ENCODE results near the gene HOXA9.

- TF ChIP-seq ARNTL (CRISPR knock-in tag; IDR thresholded peaks at IDR 0.05; ENCODE audit: borderline replicate concordance, low read depth), result no peak
- TF ChIP-seq ZFP3 (CRISPR knock-in tag; IDR thresholded peaks at IDR 0.05), result no peak
- no peak for TF ChIP-seq RARB (CRISPR knock-in tag; IDR thresholded peaks at IDR 0.05)
- no peak for TF ChIP-seq BACH2 (CRISPR knock-in tag; IDR thresholded peaks at IDR 0.05; ENCODE audit: borderline replicate concordance)
- TF ChIP-seq ISL1 (CRISPR knock-in tag; IDR thresholded peaks at IDR 0.05), result no peak
- no peak for TF ChIP-seq TCF4 (CRISPR knock-in tag; IDR thresholded peaks at IDR 0.05; ENCODE audit: borderline replicate concordance)
- no peak for TF ChIP-seq ZNF70 (CRISPR knock-in tag; IDR thresholded peaks at IDR 0.05)
- no peak for TF ChIP-seq CREB5 (CRISPR knock-in tag; IDR thresholded peaks at IDR 0.05; ENCODE audit: low read depth)
- TF ChIP-seq ESRRG (CRISPR knock-in tag; IDR thresholded peaks at IDR 0.05), result no peak
- TF ChIP-seq PATZ1 (CRISPR knock-in tag; IDR thresholded peaks at IDR 0.05; ENCODE audit: borderline replicate concordance), result no peak
Observed at GRCh38 chr7:27193335-27194001, 28.1 kb upstream of the HOXA9 start.
